ENCODE results near the gene SDC1. TPM values are rescaled to one million over a fixed set of nuclear protein-coding genes. Genes with fewer than 3 reads are reported as not detected.

SDC1 gene
- total and polyA plus RNA-seq, 2 of the 8 experiments (the other 6 are each of a cell fraction or from before 2014, with no cell fraction given) = 45.3 to 73.3 TPM

DNA sequence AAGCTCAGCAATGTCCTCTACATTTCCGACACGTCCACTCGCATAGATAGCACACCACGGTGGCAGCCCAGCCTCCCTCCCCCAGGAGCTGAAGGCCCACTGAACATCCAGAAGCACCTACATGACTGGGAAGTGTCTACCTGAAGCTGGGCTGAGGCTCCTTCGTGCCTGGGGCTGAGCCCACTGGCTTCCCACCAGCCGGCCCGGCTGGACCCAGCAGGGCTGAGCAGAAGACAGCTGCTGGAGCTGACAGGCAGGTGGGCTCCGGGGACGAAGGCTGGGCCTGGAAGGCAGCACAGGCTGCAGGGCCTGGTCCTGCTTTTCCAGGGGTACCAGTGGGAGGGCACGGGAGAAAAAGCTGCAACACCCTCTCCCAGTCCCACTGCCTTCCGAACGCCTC, 13.5 kb downstream of the SDC1 start:
- no peak overlapping the region for H2BK15ac ChIP-seq (ENCODE audit: low read length)
- DNase-seq (ENCODE audit: low read depth in 1 of 2, low spot score in 2 of 2) (no peak), FAIRE-seq (no peak)
- no peaks in the 10 kb centered on the region for H3K23me2 ChIP-seq (ENCODE audit: low read depth, low read length)
- H3K9me3 ChIP-seq (ENCODE audit: insufficient read depth in 2 of 2, low read depth in 1 of 2, low read length in 1 of 2) = no peaks in the 10 kb centered on the region
- no peak overlapping the region for H4K5ac ChIP-seq (ENCODE audit: insufficient read length, low read depth, low read length)
- no peak overlapping the region for H4K91ac ChIP-seq (replicated peaks; ENCODE audit: insufficient read length, low read length)
- no peak overlapping the region for H3K4me2 ChIP-seq (ENCODE audit: insufficient read depth in 1 of 2, low read depth in 2 of 2, low read length in 2 of 2)
- peaks cover 0 to 87% of the 10 kb centered on the region in 2 experiments; a peak in 2 of 4 replicates for H3K79me2 ChIP-seq (ENCODE audit: control insufficient read depth in 1 of 2, insufficient read depth in 2 of 2, low read length in 2 of 2)
- no peak overlapping the region for H2BK120ac ChIP-seq (replicated peaks; ENCODE audit: low read depth, low read length)
- no peak overlapping the region for H3K18ac ChIP-seq (ENCODE audit: extremely low read depth, low read length)
- H4K8ac ChIP-seq (ENCODE audit: extremely low read depth, insufficient read depth, low read length) = peak overlapping the region; percentile 53; the same call in 1 of the 2 replicates
- no peak overlapping the region for H2BK12ac ChIP-seq (ENCODE audit: low read depth, low read length)
- POLR2A ChIA-PET (ENCODE audit: partially characterized antibody) = interaction anchor here (1.2 to 1.5 kb wide), 4 partner anchors 9 to 14 kb away, joined by 3 to 7 read pairs (median 5); partner anchors contain the start of gene SDC1
- peaks cover 34 to 42% of the 10 kb centered on the region in 2 experiments for H4K20me1 ChIP-seq (replicated peaks in 1 of 2; ENCODE audit: control insufficient read depth in 1 of 2, insufficient read depth in 2 of 2, low read length in 2 of 2)
- CTCF ChIA-PET (ENCODE audit: partially characterized antibody) = interaction anchor here (0.6 to 10.6 kb wide), 9 partner anchors 8 to 104 kb away, joined by 3 to 104 read pairs (median 4); partner anchors contain the start of gene SDC1
- no peak overlapping the region for H3K56ac ChIP-seq (replicated peaks; ENCODE audit: insufficient read length, low read depth, low read length)
- H2AK5ac ChIP-seq (ENCODE audit: low read depth, low read length) = peak overlapping the region; percentile 60; the same call in 1 of the 2 replicates
- H2BK5ac ChIP-seq (ENCODE audit: low read depth, low read length) = no peak overlapping the region
- H3K4me3 ChIP-seq (ENCODE audit: extremely low read depth in 1 of 4, insufficient read depth in 2 of 4, low read depth in 3 of 4, low read length in 4 of 4) = no peak overlapping the region
- no peak overlapping the region for H3K4ac ChIP-seq (replicated peaks; ENCODE audit: insufficient read length, low read depth, low read length)
- no peak overlapping the region for H2BK20ac ChIP-seq (ENCODE audit: low read length)
- no peaks in the 10 kb centered on the region for H3K27me3 ChIP-seq (replicated peaks in 1 of 4; ENCODE audit: control insufficient read depth in 3 of 4, extremely low read depth in 1 of 4, insufficient read depth in 3 of 4, low read length in 3 of 4)
- no peaks in the 10 kb centered on the region for H3K36me3 ChIP-seq (ENCODE audit: control insufficient read depth in 2 of 4, insufficient read depth in 4 of 4, low read length in 3 of 4)
- 83% methylated on average over 12 of the region's 12 CpGs; no CpG with 5 or more reads in 1 of the 2 experiments for WGBS, 2 experiments (ENCODE audit: extremely low coverage in 1 of 2, insufficient coverage in 1 of 2, insufficient read length in 1 of 2, insufficient replicate concordance in 2 of 2, low coverage in 1 of 2, low lambda C conversion rate in 2 of 2, missing lambda C conversion rate in 1 of 2)
- TF ChIP-seq TEAD4 (IDR thresholded peaks at IDR 0.05; ENCODE audit: low read depth, low read length) (no peak), SIN3A (conservative IDR thresholded peaks at IDR 0.05 in 1 of 2, IDR thresholded peaks at IDR 0.05 in 1 of 2; ENCODE audit: low read depth in 1 of 2, low read length in 2 of 2) (no peak), RBBP5 (IDR thresholded peaks at IDR 0.05; ENCODE audit: borderline replicate concordance, low read depth, low read length) (no peak)
- peaks cover 19% of the 10 kb centered on the region; the same call in 1 of the 2 replicates for H3K79me1 ChIP-seq (ENCODE audit: low read depth, low read length)
- peaks cover 0 to 26% (median 9%) of the 10 kb centered on the region in 4 experiments; a peak in 6 of 7 replicates for H3K4me1 ChIP-seq (replicated peaks in 1 of 4; ENCODE audit: control insufficient read depth in 3 of 4, insufficient read depth in 4 of 4, low read length in 3 of 4)
- no peak overlapping the region for H3K27ac ChIP-seq (ENCODE audit: low read depth, low read length)
- H3K9ac ChIP-seq (replicated peaks in 1 of 4; ENCODE audit: extremely low read depth in 1 of 4, low read depth in 3 of 4, low read length in 3 of 4) = no peak overlapping the region
- H3K14ac ChIP-seq (ENCODE audit: insufficient read length) = no peak overlapping the region
- H2AFZ ChIP-seq (ENCODE audit: low read length) = no peak overlapping the region
- no peak overlapping the region for H3K23ac ChIP-seq (ENCODE audit: insufficient read length)
